Measurements from ENCODE around the gene PIK3C2G.
"Not testable (repeated sequence)": the region's sequence is repeated elsewhere in the genome, so short reads cannot be mapped to it uniquely, and the experiment has no call there.

DNA sequence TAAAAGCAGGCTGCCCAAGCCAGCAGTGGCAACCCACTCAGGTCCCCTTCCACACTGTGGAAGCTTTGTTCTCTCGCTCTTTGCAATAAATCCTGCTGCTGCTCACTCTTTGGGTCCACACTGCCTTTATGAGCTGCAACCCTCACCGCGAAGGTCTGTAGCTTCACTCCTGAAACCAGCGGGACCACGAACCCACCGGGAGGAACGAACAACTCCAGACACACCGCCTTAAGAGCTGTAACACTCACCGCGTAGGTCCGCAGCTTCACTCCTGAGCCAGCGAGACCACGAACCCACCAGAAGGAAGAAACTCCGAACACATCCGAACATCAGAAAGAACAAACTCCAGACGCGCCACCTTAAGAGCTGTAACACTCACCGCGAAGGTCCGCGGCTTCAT is 239.4 kb downstream of the PIK3C2G start:
- TF ChIP-seq, protein P1, sequence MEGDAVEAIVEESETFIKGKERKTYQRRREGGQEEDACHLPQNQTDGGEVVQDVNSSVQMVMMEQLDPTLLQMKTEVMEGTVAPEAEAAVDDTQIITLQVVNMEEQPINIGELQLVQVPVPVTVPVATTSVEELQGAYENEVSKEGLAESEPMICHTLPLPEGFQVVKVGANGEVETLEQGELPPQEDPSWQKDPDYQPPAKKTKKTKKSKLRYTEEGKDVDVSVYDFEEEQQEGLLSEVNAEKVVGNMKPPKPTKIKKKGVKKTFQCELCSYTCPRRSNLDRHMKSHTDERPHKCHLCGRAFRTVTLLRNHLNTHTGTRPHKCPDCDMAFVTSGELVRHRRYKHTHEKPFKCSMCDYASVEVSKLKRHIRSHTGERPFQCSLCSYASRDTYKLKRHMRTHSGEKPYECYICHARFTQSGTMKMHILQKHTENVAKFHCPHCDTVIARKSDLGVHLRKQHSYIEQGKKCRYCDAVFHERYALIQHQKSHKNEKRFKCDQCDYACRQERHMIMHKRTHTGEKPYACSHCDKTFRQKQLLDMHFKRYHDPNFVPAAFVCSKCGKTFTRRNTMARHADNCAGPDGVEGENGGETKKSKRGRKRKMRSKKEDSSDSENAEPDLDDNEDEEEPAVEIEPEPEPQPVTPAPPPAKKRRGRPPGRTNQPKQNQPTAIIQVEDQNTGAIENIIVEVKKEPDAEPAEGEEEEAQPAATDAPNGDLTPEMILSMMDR (conservative IDR thresholded peaks at IDR 0.05; ENCODE audit: low read depth, low read length) = not testable (repeated sequence)
- TF ChIP-seq EZH2 (IDR thresholded peaks at IDR 0.05; ENCODE audit: borderline replicate concordance, low read depth, low read length, poor library complexity, severe bottlenecking) = not testable (repeated sequence)

All from A673 (cell line).